NCI-H2171 treated with DMSO at 0.1 percent for 48 hours (cell line): ENCODE results near the gene GSTA4.

Experiments
- DNase-seq: peaks from one replicate; lab custom pipeline; 2025; lab: John Stamatoyannopoulos, UW

GSTA4 gene

GRCh38 chr6:52995089-52995912 is at the start of gene GSTA4:
Gene GSTA4 (minus strand): TSS chr6:52995284. CDS start chr6:52994243, 1,041 bp downstream.
- peak; percentile 94 for DNase-seq

- no peak for DNase-seq
Measured at GRCh38 chr6:53044572-53044971, 49.5 kb upstream of the GSTA4 start.

GRCh38 chr6:53044071-53044470 is 49.0 kb upstream of the GSTA4 start:
- no peak for DNase-seq

GRCh38 chr6:53043581-53043980 is 48.5 kb upstream of the GSTA4 start:
- DNase-seq = no peak

GRCh38 chr6:53042112-53042511 is 47.0 kb upstream of the GSTA4 start:
- DNase-seq = no peak

- DNase-seq = no peak
Measured at GRCh38 chr6:53041356-53041755, 46.3 kb upstream of the GSTA4 start.

GRCh38 chr6:53038596-53038995 is 43.5 kb upstream of the GSTA4 start:
- no peak for DNase-seq

- no peak for DNase-seq
Measured at GRCh38 chr6:53038141-53038540, 43.1 kb upstream of the GSTA4 start.

- no peak for DNase-seq
Measured at GRCh38 chr6:53035549-53036213, 40.6 kb upstream of the GSTA4 start.

- DNase-seq = no peak
Measured at GRCh38 chr6:53033764-53034163, 38.7 kb upstream of the GSTA4 start.

- no peak for DNase-seq
Measured at GRCh38 chr6:53032849-53033248, 37.8 kb upstream of the GSTA4 start.

- DNase-seq = no peak
Measured at GRCh38 chr6:53031281-53031680, 36.2 kb upstream of the GSTA4 start.

- peak; percentile 71 for DNase-seq
Measured at GRCh38 chr6:53029761-53030160, 34.7 kb upstream of the GSTA4 start.

GRCh38 chr6:53029257-53029656 is 34.2 kb upstream of the GSTA4 start:
- no peak for DNase-seq

- no peak for DNase-seq
Measured at GRCh38 chr6:53028467-53028866, 33.4 kb upstream of the GSTA4 start.

GRCh38 chr6:53027131-53027718 is 32.1 kb upstream of the GSTA4 start:
- no peak for DNase-seq

- DNase-seq = no peak
Measured at GRCh38 chr6:53026526-53026925, 31.4 kb upstream of the GSTA4 start.

GRCh38 chr6:53023323-53023722 is 28.2 kb upstream of the GSTA4 start:
- DNase-seq = no peak

GRCh38 chr6:53020005-53020744 is 25.1 kb upstream of the GSTA4 start:
- DNase-seq = no peak

GRCh38 chr6:53018446-53018845 is 23.4 kb upstream of the GSTA4 start:
- DNase-seq = no peak

GRCh38 chr6:53015486-53015885 is 20.4 kb upstream of the GSTA4 start:
- no peak for DNase-seq

GRCh38 chr6:53014744-53015143 is 19.7 kb upstream of the GSTA4 start:
- no peak for DNase-seq
